Measurements from ENCODE around the gene GPC6. TPM values are rescaled to one million over a fixed set of nuclear protein-coding genes. Genes with fewer than 3 reads are reported as not detected.

Gene GPC6
- total RNA-seq, 5 donors from 2014 or later (not counting 1 experiment from before 2014, with no cell fraction given): 0.03 to 0.18 (median 0.06) TPM; not detected in 2

DNA sequence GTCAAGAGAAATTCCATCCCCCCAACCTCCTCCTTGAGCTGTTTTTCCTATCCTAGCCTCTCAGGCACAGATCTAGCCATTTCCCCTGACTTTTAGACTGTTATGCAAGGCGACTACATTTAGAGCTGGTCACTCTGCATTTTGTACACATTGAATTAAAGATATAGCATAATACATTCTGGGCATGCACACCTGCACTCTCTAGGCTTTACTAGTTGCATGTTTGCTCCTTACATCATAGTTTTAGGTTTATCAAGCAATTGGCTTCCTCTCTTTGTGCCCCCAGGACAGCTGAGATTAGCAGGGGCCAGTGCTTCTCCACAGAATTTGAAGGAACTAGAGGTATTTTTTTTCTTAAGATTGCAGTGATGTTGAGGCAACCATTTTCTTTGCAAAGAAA lies 19.5 kb downstream of the GPC6 start:
- no peak for DNase-seq
- CTCF ChIA-PET: no interaction called here

DNA sequence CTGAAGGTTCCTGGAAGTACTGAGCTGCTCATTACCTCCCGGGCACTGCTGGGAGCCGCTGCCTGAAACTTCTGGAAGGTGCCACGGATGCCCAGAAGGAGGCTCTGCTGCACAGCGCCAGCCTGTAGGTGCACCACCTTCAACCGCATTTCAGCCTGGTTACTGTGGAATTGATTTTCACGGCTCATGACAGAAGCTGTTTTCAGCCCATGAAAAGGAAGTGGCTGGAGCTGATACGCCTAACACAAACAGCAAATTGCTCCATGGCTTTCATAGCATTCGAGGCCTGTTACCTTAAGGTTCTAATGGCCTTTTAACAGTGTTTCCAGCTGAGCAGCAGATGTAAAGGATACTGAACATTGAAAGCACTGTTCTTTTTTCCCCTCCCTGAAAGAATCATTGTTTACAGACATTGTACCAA lies 22.0 kb downstream of the GPC6 start:
- Mint-ChIP-seq H3K4me3 (no peak overlapping the region), H3K9me3 (peaks cover 0 to 4% (median 0%) of the 10 kb centered on the region in 3 donors), H3K27ac (no peak overlapping the region), H3K4me1 (no peaks in the 10 kb centered on the region), H3K36me3 (no peaks in the 10 kb centered on the region), H3K27me3 (peaks cover under 1 to 10% of the 10 kb centered on the region in 2 donors)
- Histone ChIP-seq H3K36me3 (ENCODE audit: control insufficient read depth in 2 of 2, extremely low read depth in 1 of 2, insufficient read depth in 1 of 2, low read length in 1 of 2) (no peaks in the 10 kb centered on the region), H3K4me3 (ENCODE audit: control insufficient read depth in 1 of 2, extremely low read depth in 1 of 2, low read length in 1 of 2) (no peak overlapping the region), H3K27me3 (replicated peaks in 1 of 2; ENCODE audit: control insufficient read depth in 2 of 2, extremely low read depth in 1 of 2, insufficient read depth in 2 of 2, low read length in 1 of 2) (peaks cover 0 to 8% of the 10 kb centered on the region in 2 experiments), H3K4me1 (ENCODE audit: control insufficient read depth in 1 of 2, extremely low read depth in 1 of 2, insufficient read depth in 2 of 2, low read length in 2 of 2) (no peaks in the 10 kb centered on the region), H3K27ac (ENCODE audit: low read length) (no peak overlapping the region), H3K9me3 (no peaks in the 10 kb centered on the region)
- POLR2A ChIA-PET: interaction anchor here in 1 of 2 donors (0.7 kb wide), 1 partner anchor 8 kb away, joined by 12 read pairs; no protein-coding TSS in a partner anchor
- ATAC-seq (replicated peaks in 1 of 4) (no peak), DNase-seq (no peak)
- 51% methylated on average over 8 of the region's 8 CpGs for WGBS (ENCODE audit: insufficient coverage)
- CTCF ChIA-PET: no interaction called here

More for the DNA sequence above, 19.5 kb downstream of the GPC6 start:
- H3K4me3 ChIP-seq (ENCODE audit: control insufficient read depth in 1 of 2, extremely low read depth in 1 of 2, low read length in 1 of 2): no peak overlapping the region
- Mint-ChIP-seq H3K27me3 (peaks cover 4 to 17% of the 10 kb centered on the region in 2 donors), H3K36me3 (no peaks in the 10 kb centered on the region), H3K4me3 (no peak overlapping the region), H3K27ac (no peak overlapping the region), H3K4me1 (no peaks in the 10 kb centered on the region), H3K9me3 (peaks cover 3 to 10% (median 4%) of the 10 kb centered on the region in 3 donors)
- peaks cover 0 to 17% of the 10 kb centered on the region in 2 experiments for H3K27me3 ChIP-seq (replicated peaks in 1 of 2; ENCODE audit: control insufficient read depth in 2 of 2, extremely low read depth in 1 of 2, insufficient read depth in 2 of 2, low read length in 1 of 2)
- WGBS (ENCODE audit: insufficient coverage): 75% methylated on average over 1 of the region's 1 CpG
- no peaks in the 10 kb centered on the region for H3K36me3 ChIP-seq (ENCODE audit: control insufficient read depth in 2 of 2, extremely low read depth in 1 of 2, insufficient read depth in 1 of 2, low read length in 1 of 2)
- H3K9me3 ChIP-seq: no peaks in the 10 kb centered on the region
- no peak overlapping the region for H3K27ac ChIP-seq (ENCODE audit: low read length)
- POLR2A ChIA-PET: no interaction called here
- no peak for ATAC-seq (replicated peaks in 1 of 4)
- no peaks in the 10 kb centered on the region for H3K4me1 ChIP-seq (ENCODE audit: control insufficient read depth in 1 of 2, extremely low read depth in 1 of 2, insufficient read depth in 2 of 2, low read length in 2 of 2)

DNA sequence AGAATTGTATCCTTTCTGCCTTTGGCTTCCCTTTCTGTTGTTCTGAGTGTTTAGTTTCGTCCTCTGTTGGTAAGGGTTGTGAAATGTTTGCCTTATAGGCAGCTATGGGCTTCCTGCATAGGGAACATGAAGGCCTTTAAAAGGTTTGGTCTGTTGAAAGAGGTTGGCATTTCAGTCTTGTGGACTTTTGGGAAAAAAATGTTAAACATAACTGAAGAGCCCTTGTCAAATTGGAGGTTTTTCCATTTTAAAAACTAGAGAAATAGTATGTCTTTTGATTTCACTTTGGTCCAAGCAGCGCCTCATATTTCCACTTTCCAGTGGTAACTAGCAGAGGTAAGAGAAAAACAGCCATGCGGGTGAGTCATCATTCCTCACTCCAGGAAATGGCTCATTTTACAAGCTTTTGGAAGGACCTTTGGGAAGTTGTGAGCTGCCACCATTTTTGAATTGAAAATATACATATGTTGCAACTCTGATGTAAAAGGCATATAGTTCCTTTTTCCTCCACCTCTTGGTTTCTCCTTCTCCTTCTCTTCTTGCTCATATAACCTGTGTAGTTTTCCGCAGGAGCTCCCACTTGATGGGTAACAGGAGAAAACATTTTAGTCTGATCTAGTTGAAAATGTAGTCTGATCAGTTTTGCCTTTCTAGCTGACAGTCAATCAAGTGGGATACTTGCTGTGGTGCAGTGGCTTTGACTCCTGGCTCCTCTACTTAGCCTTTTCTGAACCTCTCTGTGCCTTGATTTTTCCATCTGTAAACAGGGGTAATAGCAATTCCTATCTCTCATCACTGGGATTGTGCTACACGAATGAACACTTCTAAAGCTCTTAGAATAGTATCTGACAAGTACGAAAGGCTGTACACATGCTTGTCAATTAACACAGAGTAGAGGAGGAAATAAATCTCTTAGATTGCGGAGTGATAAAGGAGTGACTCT lies 23.0 kb downstream of the GPC6 start:
- POLR2A ChIA-PET: no interaction called here
- H3K27ac ChIP-seq (ENCODE audit: low read length): no peak overlapping the region
- no peaks in the 10 kb centered on the region for H3K27me3 ChIP-seq (replicated peaks in 1 of 2; ENCODE audit: control insufficient read depth in 2 of 2, extremely low read depth in 1 of 2, insufficient read depth in 2 of 2, low read length in 1 of 2)
- DNase-seq (no peak), ATAC-seq (replicated peaks in 1 of 4) (no peak)
- Mint-ChIP-seq H3K4me3 (no peak overlapping the region), H3K4me1 (no peaks in the 10 kb centered on the region), H3K27me3 (peaks cover 0 to 8% of the 10 kb centered on the region in 2 donors), H3K36me3 (no peaks in the 10 kb centered on the region), H3K27ac (no peak overlapping the region), H3K9me3 (peaks cover 0 to 4% (median 0%) of the 10 kb centered on the region in 3 donors)
- H3K4me1 ChIP-seq (ENCODE audit: control insufficient read depth in 1 of 2, extremely low read depth in 1 of 2, insufficient read depth in 2 of 2, low read length in 2 of 2): no peaks in the 10 kb centered on the region
- H3K4me3 ChIP-seq (ENCODE audit: control insufficient read depth in 1 of 2, extremely low read depth in 1 of 2, low read length in 1 of 2): no peak overlapping the region
- WGBS (ENCODE audit: insufficient coverage): 50% methylated on average over 2 of the region's 7 CpGs
- no peaks in the 10 kb centered on the region for H3K36me3 ChIP-seq (ENCODE audit: control insufficient read depth in 2 of 2, extremely low read depth in 1 of 2, insufficient read depth in 1 of 2, low read length in 1 of 2)
- no peaks in the 10 kb centered on the region for H3K9me3 ChIP-seq
- CTCF ChIA-PET: no interaction called here

DNA sequence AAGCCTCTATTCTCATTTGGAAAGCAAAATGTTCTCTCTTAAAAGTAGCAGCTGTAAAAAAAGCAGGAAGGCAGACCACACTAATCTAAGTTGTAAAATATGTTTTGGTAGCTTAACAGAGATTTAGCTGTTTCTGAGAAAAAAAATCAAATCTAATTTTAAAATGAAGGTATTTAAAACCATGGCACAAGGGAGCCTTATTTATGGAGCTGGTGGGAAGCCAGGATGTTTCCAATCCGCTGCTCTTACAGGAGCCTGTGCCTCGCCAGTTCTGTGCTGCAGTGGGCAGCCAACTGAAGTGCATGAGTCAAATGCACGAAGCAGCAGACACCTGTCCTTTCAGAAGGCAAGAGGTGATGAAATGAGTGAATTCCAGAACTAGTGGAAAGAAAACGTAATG lies 28.2 kb downstream of the GPC6 start:
- H3K9me3 Mint-ChIP-seq: peaks cover 0 to 3% (median 0%) of the 10 kb centered on the region in 3 donors
- Histone ChIP-seq H3K27ac (ENCODE audit: low read length) (no peak overlapping the region), H3K36me3 (ENCODE audit: control insufficient read depth in 2 of 2, extremely low read depth in 1 of 2, insufficient read depth in 1 of 2, low read length in 1 of 2) (no peaks in the 10 kb centered on the region), H3K4me3 (ENCODE audit: control insufficient read depth in 1 of 2, extremely low read depth in 1 of 2, low read length in 1 of 2) (no peak overlapping the region), H3K27me3 (replicated peaks in 1 of 2; ENCODE audit: control insufficient read depth in 2 of 2, extremely low read depth in 1 of 2, insufficient read depth in 2 of 2, low read length in 1 of 2) (no peaks in the 10 kb centered on the region), H3K4me1 (ENCODE audit: control insufficient read depth in 1 of 2, extremely low read depth in 1 of 2, insufficient read depth in 2 of 2, low read length in 2 of 2) (no peaks in the 10 kb centered on the region), H3K9me3 (no peaks in the 10 kb centered on the region)
- WGBS (ENCODE audit: insufficient coverage): 80% methylated on average over 2 of the region's 4 CpGs
- CTCF ChIA-PET: no interaction called here
- H3K36me3 Mint-ChIP-seq: no peaks in the 10 kb centered on the region
- no peaks in the 10 kb centered on the region for H3K4me1 Mint-ChIP-seq
- POLR2A ChIA-PET: no interaction called here
- no peak for DNase-seq
- H3K27me3 Mint-ChIP-seq: peaks cover 0 to 3% of the 10 kb centered on the region in 2 donors
- H3K27ac Mint-ChIP-seq: no peak overlapping the region
- no peak overlapping the region for H3K4me3 Mint-ChIP-seq
- ATAC-seq (replicated peaks in 1 of 4): no peak

DNA sequence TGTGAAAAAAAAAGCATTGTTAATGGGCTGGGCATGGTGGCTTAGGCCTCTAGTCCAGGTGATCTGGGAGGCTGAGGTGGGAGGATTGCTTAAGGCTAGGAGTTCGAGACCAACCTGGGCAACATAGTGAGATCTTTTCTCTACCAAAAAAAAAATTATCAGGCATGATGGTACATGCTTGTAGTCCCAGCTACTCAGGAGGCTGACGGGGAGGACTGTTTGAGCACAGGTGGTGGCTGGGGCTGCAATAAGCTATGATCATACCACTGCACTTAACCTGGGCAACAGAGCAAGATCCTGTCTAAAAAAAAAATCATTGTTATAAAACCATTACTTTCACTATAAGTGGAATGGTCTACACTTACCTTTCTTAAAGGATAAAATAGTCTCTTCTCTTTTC lies 30.4 kb downstream of the GPC6 start:
- Histone ChIP-seq H3K27ac (ENCODE audit: low read length) (no peak overlapping the region), H3K36me3 (ENCODE audit: control insufficient read depth in 2 of 2, extremely low read depth in 1 of 2, insufficient read depth in 1 of 2, low read length in 1 of 2) (no peaks in the 10 kb centered on the region), H3K9me3 (no peaks in the 10 kb centered on the region), H3K4me3 (ENCODE audit: control insufficient read depth in 1 of 2, extremely low read depth in 1 of 2, low read length in 1 of 2) (no peak overlapping the region), H3K4me1 (ENCODE audit: control insufficient read depth in 1 of 2, extremely low read depth in 1 of 2, insufficient read depth in 2 of 2, low read length in 2 of 2) (no peaks in the 10 kb centered on the region), H3K27me3 (replicated peaks in 1 of 2; ENCODE audit: control insufficient read depth in 2 of 2, extremely low read depth in 1 of 2, insufficient read depth in 2 of 2, low read length in 1 of 2) (no peaks in the 10 kb centered on the region)
- ChIA-PET POLR2A (no interaction called here), CTCF (no interaction called here)
- ATAC-seq (replicated peaks in 1 of 4) (no peak), DNase-seq (no peak)
- Mint-ChIP-seq H3K36me3 (no peaks in the 10 kb centered on the region), H3K27ac (no peak overlapping the region), H3K9me3 (no peaks in the 10 kb centered on the region), H3K27me3 (no peaks in the 10 kb centered on the region), H3K4me3 (no peak overlapping the region), H3K4me1 (no peaks in the 10 kb centered on the region)
- no CpG with 5 or more reads among the region's 2 CpGs for WGBS (ENCODE audit: insufficient coverage)

DNA sequence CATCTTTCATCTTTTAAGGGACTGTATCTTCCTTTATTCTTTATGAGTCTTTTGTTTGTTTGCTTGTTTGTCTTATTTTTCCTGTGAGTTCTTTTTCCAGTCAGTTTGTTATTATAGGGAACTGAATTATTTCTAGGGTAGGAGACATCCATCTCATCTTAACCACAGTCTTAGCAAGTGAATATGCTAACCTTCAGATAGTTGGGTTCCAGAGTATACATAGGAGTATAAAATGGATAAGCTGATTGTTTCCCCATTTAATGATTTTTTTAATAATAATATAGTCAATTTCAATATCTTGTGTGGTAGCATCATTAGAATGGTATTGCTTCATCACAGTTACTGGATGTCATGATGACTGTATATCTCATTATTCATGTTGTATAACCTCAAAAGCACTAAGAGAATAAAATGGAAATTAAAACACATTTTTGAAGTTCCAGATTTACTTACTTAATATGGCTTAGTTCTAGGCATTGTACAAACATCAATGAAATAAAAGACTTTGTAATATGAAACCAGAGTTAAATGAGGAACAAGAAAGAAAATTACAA lies 33.0 kb downstream of the GPC6 start:
- Histone ChIP-seq H3K4me3 (ENCODE audit: control insufficient read depth in 1 of 2, extremely low read depth in 1 of 2, low read length in 1 of 2) (no peak overlapping the region), H3K4me1 (ENCODE audit: control insufficient read depth in 1 of 2, extremely low read depth in 1 of 2, insufficient read depth in 2 of 2, low read length in 2 of 2) (no peaks in the 10 kb centered on the region), H3K27me3 (replicated peaks in 1 of 2; ENCODE audit: control insufficient read depth in 2 of 2, extremely low read depth in 1 of 2, insufficient read depth in 2 of 2, low read length in 1 of 2) (no peaks in the 10 kb centered on the region), H3K9me3 (no peaks in the 10 kb centered on the region), H3K36me3 (ENCODE audit: control insufficient read depth in 2 of 2, extremely low read depth in 1 of 2, insufficient read depth in 1 of 2, low read length in 1 of 2) (no peaks in the 10 kb centered on the region), H3K27ac (ENCODE audit: low read length) (no peak overlapping the region)
- POLR2A ChIA-PET: interaction anchor here in 1 of 2 donors (0.5 kb wide), 1 partner anchor 789 kb away, joined by 3 read pairs; no protein-coding TSS in a partner anchor
- CTCF ChIA-PET: no interaction called here
- H3K27me3 Mint-ChIP-seq: no peaks in the 10 kb centered on the region
- no peaks in the 10 kb centered on the region for H3K4me1 Mint-ChIP-seq
- no peak overlapping the region for H3K4me3 Mint-ChIP-seq
- H3K9me3 Mint-ChIP-seq: no peaks in the 10 kb centered on the region
- H3K27ac Mint-ChIP-seq: no peak overlapping the region
- ATAC-seq (replicated peaks in 1 of 4): no peak
- DNase-seq: no peak
- no peaks in the 10 kb centered on the region for H3K36me3 Mint-ChIP-seq

Measured in T-cell (primary cell).